Transverse colon (tissue), 4 donors: ENCODE results near the gene DDIT3. TPM values are rescaled to one million over a fixed set of nuclear protein-coding genes. Genes with fewer than 3 reads are reported as not detected.

Source experiments
- DNase-seq: peaks from one replicate; pipeline ENCODE4 v3.0.0-alpha.2; 2019
- H3K27ac ChIP-seq, 4 donors: fragments of 200-600 bp; sonication (generic); 2 replicates each; pipeline ENCODE4 v1.5.1; 2016 to 2018; ENCODE audit warnings: inconsistent platforms in 4 of 4
- H3K27me3 ChIP-seq: fragments of 200-600 bp; sonication (generic); 2 replicates; pipeline ENCODE4 v1.5.1; 2017; ENCODE audit warnings: inconsistent platforms
- H3K36me3 ChIP-seq, 4 donors: fragments of 200-600 bp; sonication (generic); 2 replicates each; pipeline ENCODE4 v1.5.1; 2017 to 2019; ENCODE audit warnings: inconsistent platforms in 4 of 4
- H3K4me1 ChIP-seq, 4 donors: fragments of 200-600 bp; sonication (generic); 2 replicates each; pipeline ENCODE4 v1.5.1; 2017 to 2020; ENCODE audit warnings: inconsistent platforms in 4 of 4
- H3K4me3 ChIP-seq, 4 donors: fragments of 200-600 bp; sonication (generic); 1 replicate in 1 of 4; 2 replicates in 3 of 4; pipeline versions ENCODE4 v1.5.1 to v1.6.1; 2017 to 2019; ENCODE audit warnings: inconsistent platforms in 4 of 4
- H3K9me3 ChIP-seq, 2 donors: fragments of 200-600 bp; sonication (generic); 2 replicates each; pipeline ENCODE4 v1.5.1; 2017 to 2019; ENCODE audit warnings: inconsistent platforms in 2 of 2
- CTCF ChIP-seq, 5 experiments: fragments of 200-600 bp in 3 of 5; fragments of 450-650 bp in 2 of 5; sonication (generic) in 3 of 5; IDR thresholded peaks; 1 replicate in 2 of 5; 2 replicates in 3 of 5; pipeline ENCODE4 v1.5.1; 2016 to 2017; ENCODE audit warnings: antibody characterized with exemption in 5 of 5, inconsistent platforms in 3 of 5, mild to moderate bottlenecking in 2 of 5, moderate library complexity in 1 of 5
- EP300 ChIP-seq: sonication (generic); formaldehyde crosslinking; IDR thresholded peaks from one replicate; pipeline ENCODE4 v1.6.1; 2017; ENCODE audit warnings: antibody characterized with exemption, low read depth
- POLR2A ChIP-seq: fragments of 450-650 bp; IDR thresholded peaks from one replicate; pipeline ENCODE4 v1.6.1; 2016; ENCODE audit warnings: antibody characterized with exemption, mild to moderate bottlenecking, moderate library complexity
- POLR2AphosphoS5 ChIP-seq, 3 donors: sonication (generic); formaldehyde crosslinking; IDR thresholded peaks; one replicate each; pipeline ENCODE4 v1.6.1; 2016; ENCODE audit warnings: antibody characterized with exemption in 3 of 3
- WGBS, 2 donors: methylation state at CpG; one replicate each; pipeline ENCODE4 v1.1.5; 2018; ENCODE audit warnings: low coverage in 1 of 2; 5-methylcytosine and 5-hydroxymethylcytosine counted together
- in situ Hi-C, 4 donors: fragments of 200-750 bp; cut with MboI; loops; one replicate each; pipeline versions ENCODE4 v1.15.0 to v1.15.1; 2017; ENCODE audit warnings: low sequenced_read_pairs in 3 of 4, low pct_ligation_motif_present in 1 of 4, low pct_unique_long_range_greater_than_20kb in 1 of 4
- intact Hi-C: fragments of 100-400 bp; cut with DNase I; formaldehyde crosslinking; loops from one replicate; pipeline ENCODE4 v1.15.1; 2023; ENCODE audit warnings: low total_unique reads
- total RNA-seq, 4 donors: library from RNA; depleted of rRNA; stranded (reverse); fragments of >200 nt; gene quantifications; one replicate each; pipeline ENCODE4 v1.1.0, GENCODE V29; 2016

The DDIT3 gene
- total RNA-seq, 4 donors from 2014 or later, result 27.6 to 338 (median 67.6) TPM

GRCh38 chr12:57549203-57549908 is 29.0 kb upstream of the DDIT3 start:
- Histone ChIP-seq H3K9me3 (no peaks in the 10 kb centered on the region), H3K4me1 (peaks cover 7 to 33% (median 24%) of the 10 kb centered on the region in 4 donors), H3K36me3 (no peaks in the 10 kb centered on the region), H3K4me3 (peak overlapping the region; percentile 5 to 42 (median 23)), H3K27ac (peak overlapping the region in 1 of 4 donors; percentile 30), H3K27me3 (peaks cover 48% of the 10 kb centered on the region)
- no peak for TF ChIP-seq CTCF (IDR thresholded peaks at IDR 0.05)
- TF ChIP-seq EP300, result no peak
- no peak for TF ChIP-seq POLR2AphosphoS5 (IDR thresholded peaks at IDR 0.05)
- TF ChIP-seq POLR2A, result no peak
- WGBS, 2 donors, result 36% methylated on average over 13 of the region's 13 CpGs; no CpG with 5 or more reads in 1 of the 2 donors
- no peak for DNase-seq
- in situ Hi-C loops, result no loop called here
- intact Hi-C loops, result no loop called here

DNA sequence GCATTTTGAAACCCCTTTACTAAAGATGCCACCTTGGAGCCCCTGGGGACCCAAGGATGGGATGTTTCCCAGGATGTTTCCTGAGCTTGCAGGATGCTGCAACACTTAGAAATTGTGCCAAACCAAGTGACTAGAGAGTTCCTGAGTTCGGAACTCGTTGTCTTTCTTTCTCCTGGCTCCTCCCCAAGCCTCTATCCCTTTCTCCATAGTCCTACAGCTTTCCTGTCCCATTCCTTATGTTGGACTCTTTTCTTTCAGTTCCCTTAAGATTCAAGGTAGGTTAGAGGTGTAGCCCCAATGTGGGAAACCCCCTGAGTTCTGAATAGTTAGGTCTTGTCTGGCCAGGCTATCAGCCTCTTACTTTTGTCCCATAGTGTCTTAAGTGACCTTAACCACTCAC is 28.2 kb upstream of the DDIT3 start:
- intact Hi-C loops (no loop called here), in situ Hi-C loops (no loop called here)
- no peak for TF ChIP-seq POLR2AphosphoS5 (IDR thresholded peaks at IDR 0.05)
- TF ChIP-seq POLR2A, result no peak
- no peak for TF ChIP-seq EP300
- TF ChIP-seq CTCF (IDR thresholded peaks at IDR 0.05), result no peak
- no peak overlapping the region for H3K27ac ChIP-seq
- peaks cover 7 to 37% (median 24%) of the 10 kb centered on the region in 4 donors for H3K4me1 ChIP-seq
- DNase-seq, result no peak
- no peaks in the 10 kb centered on the region for H3K9me3 ChIP-seq
- H3K36me3 ChIP-seq, result no peaks in the 10 kb centered on the region
- H3K4me3 ChIP-seq, result no peak overlapping the region
- WGBS, 2 donors, result 40 to 42% methylated on average over 1 to 2 of the region's 2 CpGs
- H3K27me3 ChIP-seq, result peaks cover 41% of the 10 kb centered on the region

GRCh38 chr12:57548013-57548315 is 27.6 kb upstream of the DDIT3 start:
- no peak overlapping the region for H3K27ac ChIP-seq
- no peaks in the 10 kb centered on the region for H3K36me3 ChIP-seq
- 93 to 96% methylated on average over 2 of the region's 2 CpGs for WGBS, 2 donors
- TF ChIP-seq POLR2AphosphoS5 (IDR thresholded peaks at IDR 0.05), result no peak
- intact Hi-C loops, result no loop called here
- H3K27me3 ChIP-seq, result peaks cover 38% of the 10 kb centered on the region
- no peak overlapping the region for H3K4me3 ChIP-seq
- H3K9me3 ChIP-seq, result no peaks in the 10 kb centered on the region
- no peak for DNase-seq
- peaks cover 7 to 37% (median 24%) of the 10 kb centered on the region in 4 donors for H3K4me1 ChIP-seq
- in situ Hi-C loops, result no loop called here

GRCh38 chr12:57547288-57548012 is 27.1 kb upstream of the DDIT3 start:
- WGBS, 2 donors, result 8 to 19% methylated on average over 6 to 9 of the region's 9 CpGs
- Histone ChIP-seq H3K9me3 (no peaks in the 10 kb centered on the region), H3K36me3 (no peaks in the 10 kb centered on the region), H3K27ac (peak overlapping the region; percentile 35 to 94 (median 91)), H3K4me1 (peaks cover 7 to 42% (median 26%) of the 10 kb centered on the region in 4 donors), H3K4me3 (peak overlapping the region in 3 of 4 donors; percentile 80 to 94 (median 94)), H3K27me3 (peaks cover 33% of the 10 kb centered on the region)
- no peak for DNase-seq
- in situ Hi-C loops, result no loop called here
- intact Hi-C loops, result no loop called here
- no peak for TF ChIP-seq POLR2A
- no peak for TF ChIP-seq EP300
- no peak for TF ChIP-seq CTCF (IDR thresholded peaks at IDR 0.05)
- no peak for TF ChIP-seq POLR2AphosphoS5 (IDR thresholded peaks at IDR 0.05)
